Measurements from ENCODE around the gene SLC8A2.
"Not testable (repeated sequence)": the region's sequence is repeated elsewhere in the genome, so short reads cannot be mapped to it uniquely, and the experiment has no call there.

SLC8A2 gene

DNA sequence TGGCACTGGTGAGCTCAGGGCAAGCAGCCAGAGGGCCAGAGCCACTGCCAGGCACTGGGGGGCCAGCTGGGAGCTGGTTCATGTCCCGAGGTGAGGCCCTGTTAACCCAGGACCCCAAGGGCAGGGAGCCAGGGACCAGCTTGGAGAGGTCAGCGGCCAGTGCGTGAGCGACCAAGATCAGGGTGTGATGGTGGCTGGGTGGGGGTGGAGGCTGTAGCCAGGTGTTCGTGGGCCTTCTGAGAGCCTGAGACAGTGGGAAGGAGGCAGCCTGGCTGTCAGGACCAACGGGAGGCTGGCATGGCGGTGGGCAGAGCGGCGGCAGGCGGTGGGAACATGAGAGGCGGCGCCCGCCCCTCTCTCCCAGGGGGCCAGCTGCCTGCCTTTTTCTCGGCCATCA is 20.4 kb upstream of the SLC8A2 start:
- Histone ChIP-seq H3K9ac (ENCODE audit: low read length) (no peak overlapping the region), H3K4me3 (ENCODE audit: low read length) (no peak overlapping the region), H3K4me1 (ENCODE audit: control insufficient read depth, insufficient read depth, low read length) (peaks cover 8% of the 10 kb centered on the region), H3K27me3 (ENCODE audit: control insufficient read depth, insufficient read depth, low read length) (no peaks in the 10 kb centered on the region), H3K9me3 (ENCODE audit: control insufficient read depth, low read length) (no peaks in the 10 kb centered on the region), H3K36me3 (ENCODE audit: control insufficient read depth, insufficient read depth, low read length) (peaks cover 24% of the 10 kb centered on the region)

DNA sequence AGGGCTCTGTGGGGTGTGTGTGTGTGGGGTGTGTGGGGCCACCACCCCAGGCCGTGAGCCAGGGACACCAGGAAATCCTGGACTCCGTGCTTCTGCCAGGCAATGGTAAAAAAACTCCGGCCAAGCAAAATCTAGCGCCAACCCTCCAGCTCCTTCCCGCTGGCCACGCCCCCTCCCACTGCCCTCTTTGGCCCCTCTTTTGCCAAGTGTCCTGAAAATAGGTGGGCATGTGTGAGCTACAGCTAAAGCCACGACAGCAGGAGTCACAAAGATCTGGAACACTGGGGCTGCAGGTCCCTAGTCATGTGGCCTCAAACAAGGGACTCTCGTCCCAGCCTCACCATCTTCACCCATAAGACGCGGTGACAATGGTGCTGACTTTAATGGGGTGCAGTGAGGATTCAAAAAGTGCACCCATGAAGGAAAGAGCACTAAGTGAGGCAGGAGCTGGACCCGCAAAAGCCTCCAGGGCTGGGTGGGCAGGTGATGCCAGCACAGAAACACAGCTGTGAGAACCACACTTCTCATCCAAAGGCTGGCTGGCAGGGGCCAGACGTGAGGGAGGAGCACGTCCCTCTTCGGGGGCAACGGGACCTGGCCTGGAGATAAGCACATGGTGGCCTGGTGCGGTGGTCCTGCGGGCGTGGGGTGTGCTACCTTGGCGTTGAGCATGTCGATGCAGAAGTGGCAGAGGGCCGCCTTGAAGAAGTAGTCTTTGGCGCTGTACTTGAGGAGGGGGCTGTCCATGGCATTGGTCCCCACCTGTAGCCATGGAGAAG is 19.9 kb upstream of the SLC8A2 start:
- Histone ChIP-seq H3K36me3 (ENCODE audit: control insufficient read depth, insufficient read depth, low read length) (peaks cover 24% of the 10 kb centered on the region), H3K27me3 (ENCODE audit: control insufficient read depth, insufficient read depth, low read length) (no peaks in the 10 kb centered on the region), H3K9me3 (ENCODE audit: control insufficient read depth, low read length) (no peaks in the 10 kb centered on the region), H3K4me1 (ENCODE audit: control insufficient read depth, insufficient read depth, low read length) (peaks cover 2% of the 10 kb centered on the region), H3K9ac (ENCODE audit: low read length) (no peak overlapping the region), H3K4me3 (ENCODE audit: low read length) (no peak overlapping the region)

DNA sequence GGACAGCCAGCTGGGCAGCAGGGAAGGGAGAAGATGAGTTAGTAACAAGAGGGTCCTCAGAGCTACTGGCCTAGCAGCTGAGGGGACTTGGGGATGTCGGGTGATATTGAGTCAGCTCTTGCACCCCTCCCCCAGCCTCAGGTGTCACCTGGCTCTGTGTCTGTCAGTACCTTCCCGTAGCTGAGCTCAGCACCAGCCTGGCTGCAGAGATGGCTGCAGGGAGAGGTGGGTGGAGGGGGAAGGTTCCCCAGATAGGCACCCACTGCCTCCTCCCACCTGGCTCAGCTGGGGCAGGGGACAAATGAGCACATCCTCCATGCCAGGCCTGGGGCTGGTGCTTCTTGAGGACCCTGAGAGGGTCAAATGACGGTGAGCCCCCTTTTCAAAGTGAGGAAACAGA is 19.2 kb upstream of the SLC8A2 start:
- H3K4me1 ChIP-seq (ENCODE audit: control insufficient read depth, insufficient read depth, low read length): no peaks in the 10 kb centered on the region
- no peaks in the 10 kb centered on the region for H3K27me3 ChIP-seq (ENCODE audit: control insufficient read depth, insufficient read depth, low read length)
- H3K9ac ChIP-seq (ENCODE audit: low read length): no peak overlapping the region
- H3K36me3 ChIP-seq (ENCODE audit: control insufficient read depth, insufficient read depth, low read length): peaks cover 22% of the 10 kb centered on the region
- no peaks in the 10 kb centered on the region for H3K9me3 ChIP-seq (ENCODE audit: control insufficient read depth, low read length)
- no peak overlapping the region for H3K4me3 ChIP-seq (ENCODE audit: low read length)

DNA sequence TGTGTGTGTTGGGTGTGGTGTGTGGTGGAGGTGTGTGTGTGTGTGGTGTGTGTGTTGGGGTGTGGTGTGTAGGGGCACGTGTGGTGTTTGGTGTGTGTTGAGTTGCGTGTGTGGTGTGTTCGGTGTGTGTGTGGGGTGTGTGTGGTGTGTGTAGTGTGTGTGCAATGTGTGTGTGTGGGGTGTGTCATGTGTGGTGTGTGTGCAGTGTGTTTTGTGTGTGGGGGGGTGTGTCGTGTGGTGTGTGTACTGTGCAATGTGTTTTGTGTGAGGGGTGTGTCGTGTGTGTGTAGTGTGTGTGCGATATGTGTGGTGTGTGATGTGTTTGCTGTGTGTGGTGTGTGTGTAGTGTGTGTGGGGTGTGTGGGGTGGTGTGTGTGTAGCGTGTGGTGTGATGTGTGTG is 18.3 kb upstream of the SLC8A2 start:
- H3K9ac ChIP-seq (ENCODE audit: low read length): no peak overlapping the region
- peaks cover 20% of the 10 kb centered on the region for H3K36me3 ChIP-seq (ENCODE audit: control insufficient read depth, insufficient read depth, low read length)

DNA sequence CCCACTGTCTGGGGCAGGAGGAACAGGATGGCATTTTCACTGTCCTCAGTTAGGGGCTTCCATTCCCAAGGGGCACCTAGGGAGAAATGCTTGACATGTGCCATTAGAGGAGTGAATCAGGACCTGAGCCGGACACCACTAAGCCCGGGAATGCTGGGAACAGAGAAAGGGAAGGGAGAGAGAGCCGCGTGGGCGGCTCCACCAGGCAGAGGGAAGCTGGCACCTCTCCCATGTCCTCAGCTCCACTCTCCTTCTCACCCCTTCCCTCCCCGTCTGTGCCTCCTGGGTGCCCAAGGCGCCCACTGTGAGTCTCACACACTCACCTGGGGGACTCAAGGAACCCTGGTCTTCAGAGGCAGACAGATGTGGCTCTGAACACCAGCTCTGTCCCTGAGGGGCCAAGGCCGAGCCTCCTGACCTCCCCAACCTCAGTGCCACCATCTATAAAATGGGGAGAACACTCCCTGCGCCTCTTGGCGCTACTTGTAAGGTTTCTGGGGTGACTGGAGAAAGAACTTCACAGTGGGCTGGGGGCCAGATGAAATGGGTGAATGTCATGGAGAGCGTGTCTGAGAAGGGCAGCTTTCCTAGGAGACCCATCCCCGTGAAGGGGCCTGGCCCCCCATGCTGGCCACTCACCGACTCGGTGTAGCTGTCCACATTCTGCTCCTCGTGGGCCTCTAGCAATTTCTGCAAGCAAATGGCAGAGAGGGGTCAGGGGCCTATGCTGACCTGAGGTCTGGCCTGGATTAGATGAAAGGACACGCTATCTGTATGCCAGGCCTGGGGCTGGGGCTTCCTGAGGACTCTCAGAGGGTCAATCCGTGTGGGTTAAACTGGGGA is 17.6 kb upstream of the SLC8A2 start:
- Histone ChIP-seq H3K27me3 (ENCODE audit: control insufficient read depth, insufficient read depth, low read length) (no peaks in the 10 kb centered on the region), H3K9ac (ENCODE audit: low read length) (no peak overlapping the region), H3K4me1 (ENCODE audit: control insufficient read depth, insufficient read depth, low read length) (peaks cover 4% of the 10 kb centered on the region), H3K9me3 (ENCODE audit: control insufficient read depth, low read length) (no peaks in the 10 kb centered on the region), H3K4me3 (ENCODE audit: low read length) (no peak overlapping the region), H3K36me3 (ENCODE audit: control insufficient read depth, insufficient read depth, low read length) (peaks cover 20% of the 10 kb centered on the region)

More for the DNA sequence above, 18.3 kb upstream of the SLC8A2 start:
- Histone ChIP-seq H3K9me3 (ENCODE audit: control insufficient read depth, low read length) (no peaks in the 10 kb centered on the region), H3K4me1 (ENCODE audit: control insufficient read depth, insufficient read depth, low read length) (peaks cover under 1% of the 10 kb centered on the region), H3K4me3 (ENCODE audit: low read length) (no peak overlapping the region), H3K27me3 (ENCODE audit: control insufficient read depth, insufficient read depth, low read length) (no peaks in the 10 kb centered on the region)

DNA sequence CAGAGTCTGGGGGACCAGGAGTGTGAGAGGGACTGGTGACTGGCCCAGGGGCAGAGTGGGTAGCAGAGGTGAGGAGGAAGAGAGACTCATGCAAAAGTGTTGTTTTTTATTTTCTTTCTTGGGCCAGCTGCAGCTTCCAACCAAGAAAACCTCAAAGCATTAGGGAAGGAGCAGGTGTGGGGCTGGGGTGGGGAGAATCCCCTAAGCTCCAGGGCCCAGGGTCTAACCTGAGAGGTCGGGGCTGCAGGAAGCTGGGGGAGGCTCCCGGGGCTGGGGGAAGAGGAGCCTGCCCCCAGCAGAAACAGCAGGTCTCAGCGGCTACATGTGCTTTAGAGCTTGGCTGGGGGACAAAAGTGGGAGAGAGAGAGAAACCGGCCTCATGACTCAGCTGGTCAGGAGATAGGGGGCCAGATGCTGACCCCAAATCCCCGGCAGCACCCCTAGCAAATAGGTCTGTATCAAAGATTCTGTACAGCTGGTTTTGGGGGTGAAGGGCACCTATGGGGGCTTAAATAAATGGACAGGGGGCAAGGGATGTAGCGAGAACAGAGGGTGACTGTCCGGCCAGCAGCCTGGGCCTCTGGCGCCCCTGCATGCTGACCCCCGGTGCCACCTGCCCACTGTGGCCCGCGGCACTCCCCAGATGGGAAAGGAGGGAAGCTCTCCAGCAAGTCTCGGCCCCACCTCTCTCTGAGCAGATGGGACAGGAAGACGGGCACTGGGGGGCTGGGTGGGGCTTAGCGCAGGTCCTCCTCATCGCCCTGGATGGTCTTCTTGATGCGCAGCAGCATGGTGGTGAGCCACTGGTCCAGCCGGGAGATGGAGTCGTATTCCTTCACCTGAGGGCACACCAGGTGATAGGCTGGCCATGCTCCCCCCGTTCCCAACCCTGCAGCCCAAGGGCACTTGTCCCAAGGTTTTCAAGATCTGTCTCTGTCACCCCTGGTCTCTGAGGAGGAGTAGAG is 16.1 kb upstream of the SLC8A2 start:
- H3K9ac ChIP-seq (ENCODE audit: low read length): no peak overlapping the region
- H3K4me1 ChIP-seq (ENCODE audit: control insufficient read depth, insufficient read depth, low read length): peaks cover 10% of the 10 kb centered on the region
- no peaks in the 10 kb centered on the region for H3K27me3 ChIP-seq (ENCODE audit: control insufficient read depth, insufficient read depth, low read length)
- H3K36me3 ChIP-seq (ENCODE audit: control insufficient read depth, insufficient read depth, low read length): peaks cover 20% of the 10 kb centered on the region
- no peak overlapping the region for H3K4me3 ChIP-seq (ENCODE audit: low read length)
- H3K9me3 ChIP-seq (ENCODE audit: control insufficient read depth, low read length): no peaks in the 10 kb centered on the region

DNA sequence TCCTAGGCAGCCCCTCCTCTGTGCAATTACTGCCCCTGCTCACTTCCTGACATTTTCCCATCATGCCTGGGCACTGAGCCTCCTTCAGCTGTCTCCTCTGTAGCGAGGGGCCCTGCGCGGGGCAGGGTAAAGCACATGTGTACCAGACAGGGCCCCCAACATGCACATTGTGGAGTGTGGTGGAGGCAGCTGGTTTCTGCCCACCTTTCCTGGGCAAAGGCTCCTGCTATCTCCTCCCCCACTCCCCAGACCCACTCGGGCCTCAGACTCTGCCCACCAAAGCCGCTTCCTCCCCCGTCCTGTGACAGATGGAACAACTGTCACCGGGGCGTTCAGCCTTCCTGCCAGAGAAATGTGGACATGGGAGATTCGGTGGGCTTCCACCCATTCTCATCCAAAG is 15.2 kb upstream of the SLC8A2 start:
- Histone ChIP-seq H3K36me3 (ENCODE audit: control insufficient read depth, insufficient read depth, low read length) (peaks cover 17% of the 10 kb centered on the region), H3K4me1 (ENCODE audit: control insufficient read depth, insufficient read depth, low read length) (peaks cover 10% of the 10 kb centered on the region), H3K9ac (ENCODE audit: low read length) (no peak overlapping the region), H3K4me3 (ENCODE audit: low read length) (no peak overlapping the region), H3K9me3 (ENCODE audit: control insufficient read depth, low read length) (no peaks in the 10 kb centered on the region), H3K27me3 (ENCODE audit: control insufficient read depth, insufficient read depth, low read length) (no peaks in the 10 kb centered on the region)

DNA sequence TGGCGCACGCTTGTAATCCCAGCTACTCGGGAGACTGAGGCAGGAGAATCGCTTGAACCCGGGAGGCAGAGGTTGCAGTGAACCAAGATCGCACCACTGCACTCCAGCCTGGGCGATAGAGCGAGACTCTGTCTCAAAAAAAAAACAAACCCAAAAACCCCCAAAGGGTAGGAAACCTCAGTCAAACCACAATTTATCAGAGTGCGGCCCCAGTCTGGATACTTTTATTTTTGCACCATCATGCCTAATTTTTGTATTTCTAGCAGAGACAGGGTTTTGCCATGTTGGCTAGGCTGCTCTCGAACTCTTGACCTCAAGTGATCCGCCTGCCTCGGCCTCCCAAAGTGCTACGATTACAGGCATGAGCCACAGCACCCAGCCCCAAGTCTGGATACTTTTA is 14.5 kb upstream of the SLC8A2 start:
- not testable (repeated sequence) for H3K4me1 ChIP-seq (ENCODE audit: control insufficient read depth, insufficient read depth, low read length)
- H3K36me3 ChIP-seq (ENCODE audit: control insufficient read depth, insufficient read depth, low read length): peaks cover 11% of the 10 kb centered on the region

DNA sequence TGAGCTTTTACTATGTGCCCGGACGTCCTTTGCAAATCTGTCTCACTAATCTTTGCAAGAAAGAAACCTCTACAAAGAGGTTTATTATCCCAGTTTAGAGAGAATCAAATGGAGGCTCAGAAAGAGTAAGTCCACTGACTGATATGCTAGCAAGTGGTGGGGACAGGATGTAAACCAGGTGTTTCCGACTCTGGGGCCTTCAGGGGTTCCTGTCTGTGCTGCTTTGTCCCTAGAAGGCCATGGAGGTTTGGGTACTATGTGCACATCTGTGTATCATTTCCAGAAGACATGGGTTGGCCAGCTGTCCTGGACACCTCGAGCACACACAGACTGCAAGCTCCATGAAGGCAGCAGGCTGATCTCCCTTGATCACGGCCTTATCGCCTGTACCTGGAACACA is 13.5 kb upstream of the SLC8A2 start:
- Histone ChIP-seq H3K27me3 (ENCODE audit: control insufficient read depth, insufficient read depth, low read length) (no peaks in the 10 kb centered on the region), H3K9ac (ENCODE audit: low read length) (no peak overlapping the region)

More for the DNA sequence above, 14.5 kb upstream of the SLC8A2 start:
- not testable (repeated sequence) for H3K9me3 ChIP-seq (ENCODE audit: control insufficient read depth, low read length); H3K27me3 ChIP-seq (ENCODE audit: control insufficient read depth, insufficient read depth, low read length); H3K9ac ChIP-seq (ENCODE audit: low read length); H3K4me3 ChIP-seq (ENCODE audit: low read length)

DNA sequence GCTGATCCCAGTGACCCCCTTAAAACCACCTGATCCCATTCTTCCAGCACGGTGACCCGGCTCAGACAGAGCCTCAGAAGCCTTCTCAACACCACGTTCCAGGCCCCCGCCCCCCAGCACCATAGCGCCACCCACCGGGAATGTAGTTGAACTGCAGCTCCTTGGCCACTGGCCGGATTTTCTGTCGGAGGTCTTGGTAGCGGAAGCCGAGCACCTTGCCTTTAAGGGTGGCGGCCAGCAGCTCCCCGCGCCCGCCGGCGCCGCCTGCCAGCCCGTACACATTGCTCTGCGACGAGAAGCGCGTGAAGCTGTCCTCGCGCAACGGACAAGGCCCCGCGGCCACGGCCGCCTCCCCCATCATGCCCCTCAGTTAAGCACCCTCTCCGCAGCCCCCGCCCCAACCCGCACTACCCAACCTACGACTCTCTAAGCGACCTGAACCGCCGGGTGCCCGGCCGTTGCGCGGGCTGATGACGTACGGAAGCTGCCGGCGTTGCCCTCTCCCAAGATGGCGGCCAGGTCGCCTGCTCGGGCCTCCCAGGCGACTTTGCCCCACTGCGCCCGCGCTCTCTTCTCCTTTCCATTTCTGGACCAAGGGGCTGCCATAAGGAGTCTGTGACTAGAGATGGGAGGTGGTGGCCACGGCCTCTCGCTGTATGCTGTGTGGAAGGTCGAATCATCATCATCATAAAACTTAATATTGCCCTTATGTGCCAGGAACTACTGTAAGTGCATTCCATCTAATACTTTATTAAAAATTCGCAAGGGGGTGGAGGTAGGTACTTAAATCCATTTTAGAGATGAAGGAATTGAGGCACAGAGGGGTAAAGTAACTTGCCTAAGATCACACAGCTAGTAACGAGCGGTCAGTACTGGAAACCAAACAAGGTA is 12.4 kb upstream of the SLC8A2 start, which contains the start of gene KPTN:
Gene KPTN, minus strand, starts transcription at position 420 of the 891 bp plus-strand sequence. Its CDS starts 59 bp downstream, at position 361.
- H3K36me3 ChIP-seq (ENCODE audit: control insufficient read depth, insufficient read depth, low read length): no peaks in the 10 kb centered on the region
- H3K4me1 ChIP-seq (ENCODE audit: control insufficient read depth, insufficient read depth, low read length): peaks cover 10% of the 10 kb centered on the region
- no peaks in the 10 kb centered on the region for H3K9me3 ChIP-seq (ENCODE audit: control insufficient read depth, low read length)
- no peaks in the 10 kb centered on the region for H3K27me3 ChIP-seq (ENCODE audit: control insufficient read depth, insufficient read depth, low read length)
- peak within 1 kb of the TSS; percentile 90 for H3K9ac ChIP-seq (ENCODE audit: low read length)
- peak within 1 kb of the TSS; percentile 83 for H3K4me3 ChIP-seq (ENCODE audit: low read length)

More for the DNA sequence above, 13.5 kb upstream of the SLC8A2 start:
- no peaks in the 10 kb centered on the region for H3K9me3 ChIP-seq (ENCODE audit: control insufficient read depth, low read length)
- no peak overlapping the region for H3K4me3 ChIP-seq (ENCODE audit: low read length)
- peaks cover 8% of the 10 kb centered on the region for H3K36me3 ChIP-seq (ENCODE audit: control insufficient read depth, insufficient read depth, low read length)
- peaks cover 10% of the 10 kb centered on the region for H3K4me1 ChIP-seq (ENCODE audit: control insufficient read depth, insufficient read depth, low read length)

DNA sequence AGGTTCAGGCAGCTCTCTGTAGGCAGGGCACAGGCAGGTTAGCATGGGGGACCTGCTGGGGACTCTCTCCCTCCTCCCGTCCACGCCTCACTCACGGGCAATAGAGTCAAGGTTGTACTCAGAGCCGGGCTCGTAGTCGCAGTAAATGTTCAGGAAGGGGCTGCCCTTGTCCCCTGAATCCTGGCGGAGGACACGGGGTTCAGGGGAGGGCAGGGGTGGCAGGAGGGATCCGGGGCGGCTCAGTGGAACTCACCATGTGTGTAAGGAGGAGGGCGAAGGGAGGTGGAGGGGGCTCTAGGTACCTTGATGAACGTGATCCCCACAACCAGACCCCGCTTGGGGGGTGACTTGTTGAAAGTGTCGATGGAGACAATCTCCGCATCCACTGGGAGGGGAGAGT is 11.5 kb upstream of the SLC8A2 start:
- no peak overlapping the region for H3K9ac ChIP-seq (ENCODE audit: low read length)
- H3K36me3 ChIP-seq (ENCODE audit: control insufficient read depth, insufficient read depth, low read length): no peaks in the 10 kb centered on the region
- H3K27me3 ChIP-seq (ENCODE audit: control insufficient read depth, insufficient read depth, low read length): no peaks in the 10 kb centered on the region
- H3K4me3 ChIP-seq (ENCODE audit: low read length): peak overlapping the region; percentile 83
- H3K4me1 ChIP-seq (ENCODE audit: control insufficient read depth, insufficient read depth, low read length): peaks cover 10% of the 10 kb centered on the region
- H3K9me3 ChIP-seq (ENCODE audit: control insufficient read depth, low read length): no peaks in the 10 kb centered on the region

Data from mucosa of stomach (tissue), 1 donor.